Spleen (tissue), 11 donors: ENCODE results near the gene NUMBL. TPM values are rescaled to one million over a fixed set of nuclear protein-coding genes. Genes with fewer than 3 reads are reported as not detected.
A peak's percentile ranks its signal among the peaks of the same experiment; 100 is the strongest.

Experiments used
- DNase-seq: peaks from one replicate; pipeline ENCODE4 v3.0.0-alpha.2; 2020
- H3K27ac ChIP-seq, 8 donors: fragments of 200-600 bp; sonication (generic) in 7 of 8; 1 replicate in 4 of 8; 2 replicates in 4 of 8; pipeline versions ENCODE4 v1.5.0 to v1.8.0; 2016 to 2021; ENCODE audit warnings: inconsistent platforms in 4 of 8, mild to moderate bottlenecking in 4 of 8, moderate library complexity in 1 of 8
- H3K27me3 ChIP-seq, 7 donors: fragments of 200-600 bp; sonication (generic) in 6 of 7; replicated peaks in 1 of 7; 1 replicate in 4 of 7; 2 replicates in 3 of 7; pipeline versions ENCODE4 v1.5.0 to v1.8.0; 2016 to 2021; ENCODE audit warnings: inconsistent platforms in 3 of 7, mild to moderate bottlenecking in 1 of 7
- H3K36me3 ChIP-seq, 6 donors: fragments of 200-600 bp; sonication (generic) in 5 of 6; 1 replicate in 4 of 6; 2 replicates in 2 of 6; pipeline versions ENCODE4 v1.5.0 to v1.8.0; 2016 to 2021; ENCODE audit warnings: inconsistent platforms in 2 of 6
- H3K4me1 ChIP-seq, 6 donors: fragments of 200-600 bp; sonication (generic) in 5 of 6; 1 replicate in 3 of 6; 2 replicates in 3 of 6; pipeline versions ENCODE4 v1.5.0 to v1.8.0; 2016 to 2021; ENCODE audit warnings: inconsistent platforms in 3 of 6
- H3K4me3 ChIP-seq, 8 donors: fragments of 200-600 bp; sonication (generic) in 7 of 8; 1 replicate in 4 of 8; 2 replicates in 4 of 8; pipeline versions ENCODE4 v1.5.0 to v1.8.0; 2016 to 2021; ENCODE audit warnings: inconsistent platforms in 4 of 8, mild to moderate bottlenecking in 4 of 8, moderate library complexity in 2 of 8
- H3K9me3 ChIP-seq, 8 donors: fragments of 200-600 bp; sonication (generic) in 7 of 8; 1 replicate in 4 of 8; 2 replicates in 4 of 8; pipeline versions ENCODE4 v1.5.0 to v1.8.0; 2016 to 2021; ENCODE audit warnings: inconsistent platforms in 4 of 8
- CTCF ChIP-seq, 11 experiments: fragments of 200-600 bp in 7 of 11; fragments of 450-650 bp in 4 of 11; sonication (generic) in 4 of 11; IDR thresholded peaks in 8 of 11; conservative IDR thresholded peaks in 3 of 11; 1 replicate in 7 of 11; 2 replicates in 4 of 11; pipeline versions ENCODE4 v1.4.0 to v1.8.0; 2016 to 2021; ENCODE audit warnings: antibody characterized with exemption in 11 of 11, inconsistent platforms in 4 of 11, mild to moderate bottlenecking in 1 of 11
- POLR2A ChIP-seq, 3 donors: fragments of 450-650 bp; IDR thresholded peaks; one replicate each; pipeline ENCODE4 v1.5.1; 2017; ENCODE audit warnings: antibody characterized with exemption in 3 of 3, mild to moderate bottlenecking in 1 of 3
- POLR2AphosphoS5 ChIP-seq, 3 donors: sonication (generic); formaldehyde crosslinking; IDR thresholded peaks; one replicate each; pipeline ENCODE4 v1.5.1; 2017; ENCODE audit warnings: antibody characterized with exemption in 3 of 3
- WGBS, 5 donors: extraction: QIAGEN DNeasy Blood & Tissue Kit in 3 of 5; methylation state at CpG; one replicate each; pipeline versions ENCODE4 v1.1.5 to v1.1.7; 2013 to 2018; 5-methylcytosine and 5-hydroxymethylcytosine counted together
- intact Hi-C: fragments of 100-400 bp; cut with DNase I; formaldehyde crosslinking; loops from one replicate; pipeline ENCODE4 v1.15.0; 2023; ENCODE audit warnings: low total_unique reads
- polyA plus RNA-seq, 3 donors: library from polyadenylated mRNA; stranded (reverse); fragments of 200-250 nt; gene quantifications; one replicate each; pipeline ENCODE4 v1.2.1, GENCODE V29; 2013
- total RNA-seq, 7 donors: library from RNA; depleted of rRNA in 3 of 7; stranded (reverse); fragments of >200 nt in 3 of 7; fragmentation: NEBNext Ultra II Directional in 4 of 7; extraction: Animal tissue kit (Norgen Biotek cat#: 25700) in 4 of 7; gene quantifications; one replicate each; pipeline versions ENCODE4 v1.1.0 to v1.2.1, GENCODE V29; 2016 to 2021
- donor health status: healthy with polysubstance abuse.
- donor health status: DM: no; HTN: no; CAD: no; lungs with moderate emphysema.
- donor health status: DM: no; HTN: no; CAD: no.
- donor health status: Bipolar disorder and iron deficiency.
- donor health status: healthy.
- donor health status: DM: no; HTN: no; CAD: no.
- donor health status: DM: yes; HTN: yes; CAD: no.

The NUMBL gene
- total and polyA plus RNA-seq, 10 donors: 3.2 to 27.4 (median 13.3) TPM

GRCh38 chr19:40717880-40718773, 27.7 kb upstream of the NUMBL start:
- peak overlapping the region; percentile 69 to 84 (median 74) for H3K4me3 ChIP-seq
- peak; percentile 83 for DNase-seq
- intact Hi-C loops: no loop called here
- H3K27me3 ChIP-seq: no peaks in the 10 kb centered on the region
- peak overlapping the region; percentile 78 to 96 (median 92) for H3K27ac ChIP-seq
- 48 to 67% (median 63%) methylated on average over 19 to 20 of the region's 20 CpGs for WGBS, 5 donors
- H3K4me1 ChIP-seq: peaks cover 50 to 95% (median 80%) of the 10 kb centered on the region in 6 donors
- no peaks in the 10 kb centered on the region for H3K9me3 ChIP-seq
- no peak for TF ChIP-seq POLR2AphosphoS5 (IDR thresholded peaks at IDR 0.05)
- no peak for TF ChIP-seq CTCF (IDR thresholded peaks at IDR 0.05 in 8 of 11, conservative IDR thresholded peaks at IDR 0.05 in 3 of 11)
- no peak for TF ChIP-seq POLR2A (IDR thresholded peaks at IDR 0.05)
- H3K36me3 ChIP-seq: peaks cover 0 to 11% (median under 1%) of the 10 kb centered on the region in 6 donors

GRCh38 chr19:40717325-40717879, 27.0 kb upstream of the NUMBL start:
- Histone ChIP-seq H3K4me1 (peaks cover 50 to 95% (median 76%) of the 10 kb centered on the region in 6 donors), H3K36me3 (peaks cover 0 to 13% (median 4%) of the 10 kb centered on the region in 6 donors), H3K27ac (peak overlapping the region; percentile 78 to 96 (median 92)), H3K27me3 (no peaks in the 10 kb centered on the region), H3K9me3 (no peaks in the 10 kb centered on the region), H3K4me3 (peak overlapping the region; percentile 69 to 84 (median 74))
- intact Hi-C loops: no loop called here
- TF ChIP-seq POLR2AphosphoS5 (IDR thresholded peaks at IDR 0.05) (no peak), CTCF (IDR thresholded peaks at IDR 0.05 in 8 of 11, conservative IDR thresholded peaks at IDR 0.05 in 3 of 11) (peak in 1 of 11 experiments; percentile 6)
- no peak for DNase-seq
- 2 to 20% (median 6%) methylated on average over 1 to 20 of the region's 20 CpGs for WGBS, 5 donors

- Histone ChIP-seq H3K36me3 (peaks cover 0 to 16% (median 5%) of the 10 kb centered on the region in 6 donors), H3K27ac (peak within 1 kb of the TSS; percentile 78 to 96 (median 92)), H3K4me1 (peaks cover 44 to 94% (median 70%) of the 10 kb centered on the region in 6 donors), H3K4me3 (peak within 1 kb of the TSS; percentile 69 to 84 (median 74)), H3K27me3 (no peaks in the 10 kb centered on the region), H3K9me3 (no peaks in the 10 kb centered on the region)
- intact Hi-C loops: no loop called here
- WGBS, 5 donors: 0 to 1% (median 0%) methylated on average over 29 to 76 of the region's 76 CpGs
- peak in 1 of 3 donors; percentile 8 for TF ChIP-seq POLR2A (IDR thresholded peaks at IDR 0.05)
- peak; percentile 87 to 91 (median 91) for TF ChIP-seq POLR2AphosphoS5 (IDR thresholded peaks at IDR 0.05)
- TF ChIP-seq CTCF (IDR thresholded peaks at IDR 0.05 in 8 of 11, conservative IDR thresholded peaks at IDR 0.05 in 3 of 11): peak in 8 of 11 experiments; percentile 19 to 50 (median 38)
- DNase-seq: peak; percentile 100
These were observed 26.3 kb upstream of the NUMBL start, which contains the start of the genes COQ8B and ITPKC for GRCh38 chr19:40716482-40717324. TSS of gene COQ8B (minus strand) at chr19:40716886. CDS start at chr19:40714632, 2,254 bp downstream. TSS of gene ITPKC (plus strand) at chr19:40717112. CDS start at chr19:40717136, 24 bp downstream.
